ENCODE data around the gene TMEM126B. TPM values are rescaled to one million over a fixed set of nuclear protein-coding genes. Genes with fewer than 3 reads are reported as not detected.
A peak's percentile ranks its signal among the peaks of the same experiment; 100 is the strongest.

The TMEM126B gene
- total RNA-seq, 1 experiment from 2014 or later = 61.1 TPM

- peak; percentile 76 for DNase-seq (ENCODE audit: low read depth)
Measured at GRCh38 chr11:85682330-85683305, 54.2 kb downstream of the TMEM126B start.

- DNase-seq (ENCODE audit: low read depth) = peak; percentile 9
Measured at GRCh38 chr11:85685125-85685819, 56.9 kb downstream of the TMEM126B start.

GRCh38 chr11:85685820-85686459 is 57.5 kb downstream of the TMEM126B start, which contains the start of gene CCDC89:
Gene CCDC89 (minus strand): TSS chr11:85686195. CDS start chr11:85686130, 65 bp downstream.
- DNase-seq (ENCODE audit: low read depth) = peak; percentile 89

Other genes starting within 250 kb of the TMEM126B start
- gene DLG2, start 1.2 kb upstream of the TMEM126B start, total RNA-seq (2014; rRNA removed; shearing (Covaris generic)) = 0.42 and 2.3 TPM in 2 replicates
- gene TMEM126A, start 19.4 kb downstream of the TMEM126B start, total RNA-seq (2014; rRNA removed; shearing (Covaris generic)) = 64.4 and 105 TPM in 2 replicates
- 34.3 and 52.9 TPM in 2 replicates for gene CREBZF, start 36.5 kb downstream of the TMEM126B start, total RNA-seq (2014; rRNA removed; shearing (Covaris generic))
- 1.1 and 1.4 TPM in 2 replicates for gene CCDC89, start 57.6 kb downstream of the TMEM126B start, total RNA-seq (2014; rRNA removed; shearing (Covaris generic))
- 28.1 and 59.4 TPM in 2 replicates for gene SYTL2, start 182.5 kb downstream of the TMEM126B start, total RNA-seq (2014; rRNA removed; shearing (Covaris generic))
- not detected in 2 replicates for gene CCDC83, start 226.8 kb downstream of the TMEM126B start, total RNA-seq (2014; rRNA removed; shearing (Covaris generic))

All from Daoy (cell line).